SHP77 (cell line): Measurements from ENCODE around the gene SUSD2.
"Not testable (repeated sequence)": the region's sequence is repeated elsewhere in the genome, so short reads cannot be mapped to it uniquely, and the experiment has no call there.

ENCODE experiments used
- DNase-seq, 2 experiments: peaks; one replicate each; lab custom pipeline; 2025; lab: John Stamatoyannopoulos, UW

SUSD2 gene

GRCh38 chr22:24177045-24177444 lies 4.2 kb upstream of the SUSD2 start:
- DNase-seq = no peak

GRCh38 chr22:24177456-24177855 lies 3.8 kb upstream of the SUSD2 start:
- no peak for DNase-seq

- DNase-seq = no peak
Measured at GRCh38 chr22:24178021-24178431, 3.3 kb upstream of the SUSD2 start.

GRCh38 chr22:24178502-24179440 lies 2.5 kb upstream of the SUSD2 start:
- no peak for DNase-seq

- no peak for DNase-seq
Measured at GRCh38 chr22:24179478-24180210, 1.6 kb upstream of the SUSD2 start.

GRCh38 chr22:24180316-24181087 lies 785 bp upstream of the SUSD2 start:
- no peak for DNase-seq

DNA sequence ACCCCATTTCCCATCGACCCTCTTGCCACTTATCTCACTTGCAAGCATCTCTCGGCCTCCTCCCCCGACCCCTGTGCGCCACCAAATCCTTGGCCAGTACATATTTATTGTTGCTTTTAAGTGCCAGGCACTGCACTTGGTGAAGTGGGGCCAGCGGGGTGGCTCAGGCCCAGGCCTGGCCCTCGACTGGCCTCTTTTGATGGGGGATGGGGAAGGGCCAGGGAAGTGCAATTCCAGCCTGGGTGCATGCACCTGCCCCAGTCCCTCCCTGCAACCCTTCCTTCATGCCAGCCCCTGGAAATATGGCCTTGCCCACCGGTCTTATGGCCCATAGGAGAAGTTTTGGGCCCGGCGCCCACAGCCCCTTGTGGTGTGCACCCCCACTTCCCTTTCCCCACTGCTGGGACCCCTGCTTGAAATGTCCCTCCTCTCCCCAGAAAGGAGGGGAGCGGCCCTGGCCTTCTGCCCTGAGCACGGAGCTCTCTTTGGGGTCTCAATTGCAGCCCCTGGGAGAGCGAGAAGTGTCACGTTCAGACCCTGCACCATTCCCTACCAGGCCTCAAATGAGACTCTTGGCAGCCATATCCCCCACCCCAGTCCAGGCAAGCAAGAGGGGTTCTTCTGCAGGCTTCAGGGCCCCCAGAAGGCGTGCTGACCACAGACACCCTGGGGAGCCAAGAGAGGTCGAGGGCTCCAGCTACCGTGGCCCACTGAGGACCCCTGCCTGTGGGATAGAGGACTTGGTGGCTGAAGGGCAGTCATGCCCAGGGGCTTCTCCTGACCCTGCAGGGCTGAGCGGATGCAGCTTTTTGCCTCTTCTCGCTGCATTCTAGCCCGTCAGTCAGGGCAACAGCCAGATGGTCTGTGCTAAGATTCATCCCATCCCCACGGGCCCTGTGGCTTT lies 961 bp downstream of the SUSD2 start:
- DNase-seq = no peak

DNA sequence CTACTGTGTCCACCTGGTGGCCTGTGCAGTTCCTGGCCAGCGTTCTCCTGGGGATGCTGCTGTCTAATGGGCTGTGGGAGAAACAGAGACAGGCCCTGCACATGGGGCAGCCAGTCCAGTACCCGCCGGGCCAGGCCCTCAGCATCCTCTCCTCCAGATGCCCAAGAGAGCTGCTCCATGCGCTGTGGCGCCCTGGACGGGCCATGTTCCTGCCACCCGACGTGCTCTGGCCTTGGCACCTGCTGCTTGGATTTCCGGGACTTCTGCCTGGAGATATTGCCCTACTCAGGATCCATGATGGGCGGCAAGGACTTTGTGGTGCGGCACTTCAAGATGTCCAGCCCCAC lies 1.6 kb downstream of the SUSD2 start:
- not testable (repeated sequence) for DNase-seq

GRCh38 chr22:24183321-24184031 lies 2.2 kb downstream of the SUSD2 start:
- no peak for DNase-seq

- DNase-seq = no peak
Measured at GRCh38 chr22:24184057-24184798, 2.9 kb downstream of the SUSD2 start.

GRCh38 chr22:24185001-24185500 lies 3.8 kb downstream of the SUSD2 start:
- DNase-seq = no peak

- DNase-seq = no peak
Measured at GRCh38 chr22:24185501-24186351, 4.4 kb downstream of the SUSD2 start.

DNA sequence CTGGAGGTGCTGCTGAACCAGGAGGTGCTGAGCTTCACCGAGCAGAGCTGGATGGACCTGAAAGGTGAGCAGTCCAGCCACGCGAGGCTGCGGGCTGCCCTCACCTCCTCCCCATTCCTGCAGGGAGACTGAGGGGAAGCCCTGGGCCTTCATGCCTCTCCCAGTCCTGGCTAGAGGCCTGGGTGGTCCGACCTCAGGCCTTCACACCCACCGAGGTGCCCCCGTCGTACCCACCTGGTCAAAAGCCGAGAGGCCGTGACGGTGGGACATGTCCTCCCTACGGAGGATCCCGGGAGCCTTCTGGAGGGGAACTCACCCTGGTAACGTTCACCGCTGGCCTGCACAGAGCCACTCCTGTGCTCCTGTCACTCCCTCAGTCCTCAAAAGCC lies 5.1 kb downstream of the SUSD2 start:
- DNase-seq = no peak

- DNase-seq = no peak
Measured at GRCh38 chr22:24186892-24187670, 5.8 kb downstream of the SUSD2 start.

DNA sequence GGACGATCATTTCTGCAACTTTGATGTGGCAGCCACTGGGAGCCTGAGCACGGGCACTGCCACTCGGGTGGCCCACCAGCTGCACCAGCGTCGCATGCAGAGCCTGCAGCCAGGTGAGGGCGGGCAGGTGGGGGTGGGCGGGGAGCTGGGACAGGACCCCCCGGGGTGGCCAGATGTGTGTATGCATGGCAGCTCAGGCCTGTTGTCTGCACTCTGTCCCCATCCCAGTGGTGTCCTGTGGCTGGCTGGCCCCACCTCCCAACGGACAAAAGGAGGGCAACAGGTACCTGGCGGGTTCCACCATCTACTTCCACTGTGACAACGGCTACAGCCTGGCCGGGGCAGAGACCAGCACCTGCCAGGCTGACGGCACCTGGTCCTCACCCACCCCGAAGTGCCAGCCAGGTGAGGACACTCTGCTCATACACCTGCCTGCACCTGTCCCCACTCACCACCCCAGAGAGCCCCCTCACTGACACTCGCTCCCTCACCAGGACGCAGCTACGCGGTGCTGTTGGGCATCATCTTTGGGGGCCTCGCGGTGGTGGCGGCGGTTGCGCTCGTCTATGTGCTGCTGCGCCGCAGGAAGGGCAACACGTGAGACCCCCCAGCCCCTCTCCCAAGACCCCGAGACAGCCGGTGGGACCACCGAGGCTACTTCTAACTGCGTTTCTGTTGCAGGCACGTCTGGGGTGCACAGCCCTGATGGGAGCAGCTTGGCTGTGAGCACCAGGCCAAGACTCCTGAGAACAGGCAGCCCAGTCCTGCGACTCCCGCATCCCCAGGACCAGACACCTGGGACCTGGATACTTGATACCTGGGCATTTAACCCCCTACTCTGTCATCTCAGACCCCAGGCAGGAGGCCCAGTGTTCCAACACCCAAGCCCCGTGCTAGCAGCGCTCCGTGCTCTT lies 6.7 kb downstream of the SUSD2 start:
- no peak for DNase-seq

- no peak for DNase-seq
Measured at GRCh38 chr22:24188705-24189248, 7.5 kb downstream of the SUSD2 start.
